ENCODE data around the gene NKX1-1.

Gene NKX1-1

DNA sequence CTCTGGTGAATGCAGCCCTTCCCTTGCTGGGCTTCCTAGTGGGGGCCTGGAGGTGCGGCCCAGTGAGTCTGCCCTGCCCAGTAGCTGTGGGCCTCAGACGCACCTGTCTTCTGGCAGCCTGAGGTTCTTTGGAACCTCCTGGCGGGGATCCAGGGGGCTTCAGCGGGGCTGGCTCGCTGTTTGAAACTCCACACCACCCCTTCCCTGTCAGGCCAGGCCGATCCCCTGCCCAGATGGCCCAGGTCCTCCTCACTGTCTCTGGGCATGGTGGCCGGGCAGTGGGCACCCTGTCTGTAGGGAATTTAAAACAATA lies 10.7 kb upstream of the NKX1-1 start:
- no peak for DNase-seq (ENCODE audit: low spot score)

DNA sequence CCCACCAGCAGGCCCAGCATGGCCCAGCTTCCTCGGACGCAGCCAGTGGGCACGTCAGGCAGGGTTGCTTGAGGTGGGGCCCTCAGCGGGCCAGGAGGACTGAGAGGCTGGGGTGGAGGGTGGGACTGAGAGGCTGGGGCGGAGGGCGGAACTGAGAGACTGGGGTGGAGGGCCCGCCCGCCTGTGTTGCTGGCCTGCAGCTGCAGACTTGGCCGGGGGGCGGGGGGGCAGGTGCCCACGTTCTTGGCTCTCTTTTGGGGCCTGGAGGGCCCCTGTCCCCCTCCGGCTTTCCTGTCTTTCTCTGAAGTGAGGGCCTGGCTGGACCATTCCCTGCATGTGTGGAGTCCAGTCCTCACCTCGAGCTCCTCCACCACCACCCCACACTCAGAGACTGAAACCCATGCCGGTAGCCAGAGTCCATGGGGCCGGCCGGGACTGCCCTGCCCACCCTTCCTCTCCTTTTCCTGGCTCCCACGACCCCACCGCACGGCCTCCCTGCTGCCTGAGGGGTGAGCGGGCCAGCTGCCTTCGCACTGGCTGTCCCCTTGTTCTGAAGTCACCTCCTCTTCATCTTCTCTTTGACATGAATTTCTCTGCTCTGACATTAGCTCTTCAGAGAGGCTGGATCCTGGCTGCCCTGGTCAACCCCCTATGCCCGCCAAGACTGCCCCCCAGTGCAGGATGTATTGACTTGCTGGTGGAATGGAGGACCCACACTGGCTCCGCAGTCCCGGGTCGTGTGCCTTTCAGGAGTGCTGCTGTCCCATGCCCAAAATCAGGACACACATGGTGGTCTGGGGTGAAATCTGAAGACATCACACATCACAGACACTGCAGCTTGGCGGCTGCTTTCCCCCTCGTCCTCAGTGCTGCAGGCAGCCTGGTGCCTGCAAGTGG lies 10.1 kb upstream of the NKX1-1 start:
- no peak for DNase-seq (ENCODE audit: low spot score)

DNA sequence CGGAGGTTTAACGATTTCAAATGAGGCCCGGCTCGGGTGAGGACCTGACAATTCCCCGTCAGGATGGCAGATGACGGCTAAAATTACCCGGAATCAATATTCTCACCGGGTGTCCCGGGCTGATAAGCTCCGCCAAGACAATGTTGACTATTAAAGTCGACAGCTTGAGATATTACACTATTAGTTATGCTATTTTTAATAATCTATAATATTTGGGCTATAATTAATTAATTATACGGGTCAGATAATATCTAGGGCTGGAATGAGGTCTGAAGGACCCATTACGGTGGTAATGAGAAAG lies 9.4 kb upstream of the NKX1-1 start:
- no peak for DNase-seq (ENCODE audit: low spot score)

DNA sequence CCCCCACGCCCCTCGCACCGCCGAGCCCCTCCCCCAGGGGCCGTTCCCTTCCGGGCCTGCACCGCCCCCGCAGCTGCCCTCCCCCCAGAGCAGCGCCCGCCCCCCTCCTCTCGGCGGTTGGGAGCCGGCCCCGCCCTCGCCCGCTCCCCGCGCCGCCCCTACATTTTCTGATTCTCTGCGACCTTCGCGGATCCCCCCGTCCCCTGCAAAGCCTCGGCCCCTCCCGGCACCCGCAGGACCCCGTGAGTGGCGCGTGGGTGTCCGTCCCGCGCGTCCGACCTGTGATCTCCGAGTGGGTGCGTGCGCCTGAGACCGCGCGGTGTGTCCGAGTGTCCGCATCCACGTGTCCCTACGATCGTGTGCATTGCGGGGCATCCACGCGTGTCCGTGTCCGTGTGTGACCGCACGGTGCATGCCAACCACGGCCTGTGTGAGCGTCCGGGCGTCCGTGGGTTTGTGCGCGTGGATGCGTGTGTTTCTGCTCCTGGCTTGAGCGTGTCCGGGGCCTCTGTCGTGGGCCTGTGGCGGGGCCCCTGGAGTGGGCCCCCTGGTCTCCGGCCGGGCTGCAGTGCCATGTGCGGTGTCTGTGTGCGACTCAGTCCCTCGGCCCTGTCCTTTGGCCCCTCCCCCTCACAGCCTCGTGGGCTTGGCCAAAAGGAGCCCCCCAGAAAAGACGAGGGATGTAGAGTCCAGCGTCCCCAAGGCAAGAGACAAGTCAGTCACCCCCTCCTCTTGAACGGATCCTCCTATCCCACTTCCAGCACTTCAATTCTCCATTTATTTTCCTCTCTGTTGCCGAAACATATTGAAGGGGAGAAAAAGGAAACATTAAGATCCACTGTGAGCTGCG lies 8.8 kb upstream of the NKX1-1 start:
- DNase-seq (ENCODE audit: low spot score): no peak

DNA sequence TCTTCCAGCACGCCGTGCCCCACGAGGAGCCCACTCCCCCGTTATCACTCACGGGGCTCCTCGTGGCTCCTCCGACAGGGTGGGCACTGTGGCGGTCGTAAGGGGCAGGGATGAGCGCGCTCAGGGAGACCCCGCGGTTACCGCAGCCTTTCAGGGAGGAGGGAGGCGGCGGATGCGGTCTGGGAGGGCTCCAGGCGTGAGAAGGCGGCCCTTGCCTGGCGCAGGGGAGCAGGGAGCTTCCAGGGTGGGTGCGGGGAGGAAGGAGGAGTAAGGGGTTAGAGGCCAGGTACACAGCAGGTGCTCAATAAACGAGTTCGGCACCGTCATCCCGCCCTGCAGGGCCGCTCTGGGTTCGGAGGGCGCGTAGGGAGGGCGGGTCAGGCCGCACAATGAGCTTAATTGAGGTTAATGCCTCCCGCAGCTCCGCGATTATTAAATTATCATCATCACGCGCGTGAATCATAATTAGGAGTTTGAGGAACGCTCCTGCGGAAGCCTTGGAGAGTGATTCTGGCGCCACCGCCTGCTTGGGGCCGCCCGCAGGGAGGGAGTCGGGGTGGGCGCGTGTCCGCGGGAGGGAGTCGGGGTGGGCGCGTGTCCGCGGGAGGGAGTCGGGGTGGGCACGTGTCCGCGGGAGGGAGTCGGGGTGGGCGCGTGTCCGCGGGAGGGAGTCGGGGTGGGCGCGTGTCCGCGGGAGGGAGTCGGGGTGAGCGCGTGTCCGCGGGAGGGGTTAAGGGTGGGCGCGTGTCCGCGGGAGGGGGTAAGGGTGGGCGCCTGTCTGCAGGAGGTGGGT lies 7.6 kb upstream of the NKX1-1 start:
- no peak for DNase-seq (ENCODE audit: low spot score)

DNA sequence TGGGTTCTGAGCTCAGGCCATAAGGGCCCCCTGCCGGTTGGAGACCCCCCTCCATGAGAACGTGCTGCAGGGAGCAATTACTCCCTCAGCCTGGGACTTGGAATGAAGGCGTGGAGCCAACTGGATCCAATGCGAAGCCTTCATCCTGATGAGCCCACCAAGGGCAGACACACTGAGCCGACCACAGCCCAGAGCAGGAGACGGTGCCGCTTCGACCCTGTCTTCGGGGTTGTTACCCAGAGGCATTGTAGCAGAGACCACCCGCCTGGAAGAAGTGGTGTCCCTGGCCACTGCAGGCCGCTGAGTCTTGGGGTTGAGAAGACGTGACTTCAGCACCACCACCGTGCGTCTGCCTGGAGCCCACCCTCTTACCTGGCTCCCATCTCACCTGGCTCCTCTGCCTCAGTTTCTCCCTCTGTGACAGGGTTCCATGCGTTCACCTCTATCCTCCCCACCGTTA lies 7.0 kb upstream of the NKX1-1 start:
- DNase-seq (ENCODE audit: low spot score): no peak

DNA sequence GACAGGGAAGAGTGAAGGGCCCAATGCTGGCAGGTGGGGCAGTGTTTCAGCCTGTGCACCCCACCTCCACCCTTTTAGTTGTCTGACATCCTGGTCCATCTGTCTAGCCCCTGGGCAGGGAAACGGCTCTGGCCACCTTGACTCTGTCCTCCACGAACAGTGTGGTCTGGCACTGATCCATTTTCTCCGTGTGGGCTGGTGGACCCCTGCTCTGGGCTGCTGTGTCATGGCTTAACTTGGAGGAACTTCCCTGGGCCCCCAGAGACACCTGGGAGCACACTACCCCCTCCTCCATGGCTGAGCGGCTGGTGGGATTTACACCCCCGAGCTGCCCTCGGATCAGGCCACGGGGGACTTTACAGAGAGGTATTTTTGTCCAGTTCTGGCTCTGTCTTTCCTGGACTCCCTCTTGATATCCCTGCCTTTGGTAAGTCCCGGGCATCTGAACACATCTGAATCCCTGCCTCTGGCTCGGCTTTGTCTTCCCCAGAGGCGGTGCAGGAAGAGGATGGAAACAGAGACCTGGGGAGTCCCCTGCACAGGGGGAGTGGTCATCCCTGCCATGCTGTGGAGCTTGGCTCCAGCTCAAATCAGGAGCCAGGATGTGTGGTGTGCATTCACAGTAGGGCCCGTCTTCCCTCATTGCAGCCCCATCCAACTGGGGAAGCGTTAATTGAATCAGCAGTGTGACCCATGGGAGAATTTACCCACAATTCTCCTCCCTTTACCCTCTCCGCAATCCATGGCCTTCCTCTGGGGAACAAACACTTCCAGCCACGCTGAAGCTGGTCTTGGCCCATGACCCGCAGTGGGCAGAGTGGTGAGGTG lies 6.3 kb upstream of the NKX1-1 start:
- DNase-seq (ENCODE audit: low spot score): no peak

DNA sequence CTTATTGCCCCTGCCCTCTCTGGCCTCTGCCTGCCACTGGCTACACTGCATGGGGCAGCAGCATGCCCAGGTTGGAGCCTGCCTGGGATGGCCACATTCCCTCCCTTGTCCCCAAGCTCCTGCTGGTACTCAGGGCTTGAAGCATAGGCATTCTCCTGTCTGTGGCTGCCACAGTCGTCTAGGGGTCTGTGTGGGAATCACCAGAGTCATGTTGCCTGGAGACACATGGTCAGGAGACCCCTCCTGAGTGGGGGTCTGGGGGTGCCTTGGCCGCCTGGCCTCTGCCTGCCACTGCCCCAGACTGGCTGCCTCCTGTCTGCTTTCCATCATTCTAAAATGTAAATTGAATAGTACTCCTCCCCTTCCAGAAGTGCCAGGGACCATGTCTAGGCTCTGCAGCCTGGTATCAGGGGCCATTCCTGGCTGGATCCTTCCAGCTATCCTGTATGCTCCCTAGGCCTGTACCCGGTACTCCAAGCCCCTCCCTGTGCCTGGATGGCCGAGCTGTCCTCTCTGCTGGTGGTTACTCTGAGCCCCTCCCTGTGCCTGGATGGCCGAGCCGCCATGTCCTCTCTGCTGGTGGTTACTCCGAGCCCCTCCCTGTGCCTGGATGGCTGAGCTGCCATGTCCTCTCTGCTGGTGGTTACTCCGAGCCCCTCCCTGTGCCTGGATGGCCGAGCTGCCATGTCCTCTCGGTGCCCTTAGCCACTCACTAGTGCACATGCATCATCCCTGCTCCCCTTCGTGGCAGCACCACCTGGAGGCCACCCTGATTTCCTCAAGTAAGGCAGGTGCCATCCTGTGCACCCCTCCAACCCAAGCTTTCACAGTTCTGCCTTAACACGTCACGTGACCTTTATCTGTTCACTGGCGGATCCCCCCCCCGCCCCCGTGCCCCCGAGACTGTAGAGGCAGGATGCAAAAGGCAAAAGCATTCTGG lies 5.5 kb upstream of the NKX1-1 start:
- no peak for DNase-seq (ENCODE audit: low spot score)

DNA sequence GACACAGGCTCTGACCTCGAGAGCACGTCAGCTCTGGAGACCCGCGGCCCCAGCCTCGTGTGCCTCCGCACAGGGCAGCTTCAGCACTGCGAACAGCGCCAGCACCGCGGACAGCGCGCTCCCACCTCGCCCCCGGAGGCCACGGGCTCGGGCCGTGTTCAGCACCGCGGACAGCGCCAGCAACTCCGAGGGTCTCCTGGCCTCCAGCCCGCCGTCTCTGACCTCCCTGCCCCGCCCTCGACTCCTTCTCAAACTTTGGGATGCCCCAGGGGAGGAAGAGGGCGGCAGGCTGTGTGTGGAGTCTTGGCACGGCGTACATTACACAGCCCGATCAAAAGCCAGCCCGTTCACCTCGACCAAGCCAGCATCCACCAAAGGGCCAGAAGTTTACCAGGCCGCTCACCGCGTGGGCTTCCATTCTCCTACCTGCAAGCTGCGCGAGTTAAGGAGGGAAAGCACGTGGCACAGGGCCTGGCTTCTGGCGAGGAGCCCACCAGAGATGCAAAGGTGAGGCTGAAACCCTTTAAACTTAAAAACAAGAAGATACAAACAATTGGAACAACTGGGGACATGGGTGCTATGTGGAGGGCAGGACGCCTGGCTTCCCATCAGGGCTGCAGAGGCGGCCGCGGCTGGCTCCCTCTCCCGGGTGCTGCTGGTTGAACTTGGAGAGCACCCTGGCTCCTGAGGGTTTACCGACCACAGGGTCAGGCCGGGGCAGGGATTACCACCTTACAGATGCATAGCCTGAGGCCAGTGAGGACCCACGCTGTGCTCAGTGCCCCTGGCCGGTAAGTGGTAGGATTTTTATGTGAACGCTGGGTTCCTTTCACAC lies 4.5 kb upstream of the NKX1-1 start:
- DNase-seq (ENCODE audit: low spot score): peak; percentile 84

DNA sequence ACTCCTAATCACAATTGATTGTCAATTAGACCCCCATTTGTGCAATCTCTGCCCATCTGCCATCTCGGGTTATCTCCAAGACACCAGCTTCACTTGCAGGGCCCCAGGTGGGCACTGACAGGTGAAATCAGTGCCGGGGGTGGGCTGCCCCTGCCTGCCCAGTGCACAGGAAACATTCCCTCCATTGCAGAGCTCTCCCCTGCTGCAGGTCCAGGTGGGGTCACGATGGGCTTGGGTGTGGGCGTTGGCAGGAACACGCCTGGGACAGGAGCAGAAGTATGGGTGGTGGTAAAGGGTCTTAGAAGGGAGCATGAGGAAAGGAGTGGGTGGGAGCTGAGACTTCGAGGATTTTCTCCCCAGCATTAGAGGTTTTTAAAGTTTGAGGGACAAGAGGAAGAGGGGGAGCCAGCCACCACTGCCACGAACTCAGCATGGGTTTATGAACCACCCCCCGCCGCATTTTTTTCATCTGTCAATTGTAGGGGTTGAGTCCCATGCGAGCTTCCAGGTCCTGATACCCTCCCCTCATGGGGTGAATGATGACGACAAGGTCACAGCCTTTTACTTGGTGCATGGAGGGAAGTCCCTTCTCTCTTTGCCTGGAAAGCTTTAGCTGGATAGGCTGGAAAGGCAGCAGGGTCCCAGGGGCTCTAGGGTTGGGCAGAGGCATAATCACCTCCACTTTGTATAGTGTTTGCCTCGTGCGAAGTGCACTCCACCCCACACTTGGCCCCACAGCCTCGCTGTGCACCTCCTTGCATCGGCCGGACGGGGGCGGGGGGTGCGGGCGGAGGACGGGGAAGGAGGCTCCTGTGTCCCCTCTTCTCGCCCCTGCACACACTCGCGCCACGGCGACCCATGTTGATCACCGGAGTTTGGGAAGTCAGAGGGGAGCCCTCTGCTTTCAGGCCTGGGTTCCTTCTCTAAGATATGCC lies 3.5 kb upstream of the NKX1-1 start:
- DNase-seq (ENCODE audit: low spot score): no peak

DNA sequence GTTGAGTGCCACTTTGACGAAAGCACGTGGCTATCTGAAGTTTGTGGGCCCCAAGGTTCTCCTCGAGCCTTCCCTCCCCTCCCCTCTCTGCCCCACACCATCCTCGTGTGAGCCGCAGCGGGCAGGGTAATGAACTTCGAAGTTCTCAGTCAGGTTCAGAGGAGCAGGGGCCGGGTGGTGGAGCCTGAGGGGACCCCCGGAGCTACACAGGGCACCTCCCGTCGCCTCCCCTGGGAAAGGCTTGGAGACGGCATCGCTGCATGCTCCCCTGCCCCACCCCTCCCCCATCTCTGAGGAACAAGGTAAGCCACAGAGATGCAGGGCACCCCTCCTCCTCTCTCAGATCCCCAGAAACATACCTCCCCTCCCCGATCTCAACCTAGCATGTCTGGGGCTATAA lies 2.8 kb upstream of the NKX1-1 start:
- DNase-seq (ENCODE audit: low spot score): no peak

DNA sequence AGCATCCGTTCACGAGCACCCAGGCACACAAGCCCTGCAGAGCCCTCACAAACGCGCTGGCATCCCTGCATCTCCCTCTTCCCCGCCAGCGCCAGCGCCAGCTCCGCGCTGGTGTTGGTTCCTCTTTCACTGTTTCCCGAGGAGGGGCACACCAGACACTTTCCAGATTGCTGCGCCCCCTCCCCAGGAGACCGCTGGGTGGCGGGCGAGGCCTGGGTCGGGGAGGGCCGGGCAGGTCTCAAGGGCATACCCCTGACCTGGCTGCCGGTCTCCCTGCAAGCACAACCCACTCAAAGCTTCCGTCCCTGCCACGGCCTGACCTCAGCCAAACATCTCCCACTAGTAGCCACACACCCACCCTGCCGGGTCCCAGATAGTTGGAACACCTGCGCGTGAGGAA lies 2.2 kb upstream of the NKX1-1 start:
- no peak for DNase-seq (ENCODE audit: low spot score)

DNA sequence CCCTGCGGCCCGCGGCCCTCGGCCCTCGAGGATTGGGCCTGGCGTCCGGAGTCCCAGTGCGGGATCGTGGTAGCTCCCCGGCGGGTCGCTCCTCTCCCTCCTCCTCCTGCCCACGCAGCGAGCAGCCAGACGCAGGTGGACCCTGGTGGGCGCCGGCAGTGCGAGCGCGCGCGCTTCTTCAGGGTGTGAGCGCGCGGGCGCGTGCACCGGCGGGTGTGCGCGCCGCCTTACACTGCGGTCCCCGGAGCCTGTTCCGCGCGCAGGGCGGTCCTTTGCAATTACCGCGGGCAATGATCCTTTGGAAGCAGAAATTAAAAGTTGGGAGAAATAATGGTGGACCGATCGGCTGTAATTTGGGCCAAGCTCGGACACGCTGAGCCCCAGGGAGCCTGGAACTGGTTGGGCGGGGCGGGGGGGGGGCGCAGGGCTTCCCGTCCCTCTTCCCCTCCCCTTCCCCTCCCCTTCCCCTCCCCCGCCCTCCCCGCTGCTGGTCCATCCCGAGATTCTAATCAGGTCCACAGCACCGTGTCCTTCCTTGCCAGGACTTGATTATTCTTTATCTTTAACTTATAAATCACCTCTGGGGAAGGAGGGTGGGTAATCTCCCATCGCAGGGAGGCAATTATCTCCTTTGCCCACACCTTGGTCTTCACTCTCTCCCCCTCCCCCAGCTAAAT lies 1.6 kb upstream of the NKX1-1 start:
- DNase-seq (ENCODE audit: low spot score): peak; percentile 17

DNA sequence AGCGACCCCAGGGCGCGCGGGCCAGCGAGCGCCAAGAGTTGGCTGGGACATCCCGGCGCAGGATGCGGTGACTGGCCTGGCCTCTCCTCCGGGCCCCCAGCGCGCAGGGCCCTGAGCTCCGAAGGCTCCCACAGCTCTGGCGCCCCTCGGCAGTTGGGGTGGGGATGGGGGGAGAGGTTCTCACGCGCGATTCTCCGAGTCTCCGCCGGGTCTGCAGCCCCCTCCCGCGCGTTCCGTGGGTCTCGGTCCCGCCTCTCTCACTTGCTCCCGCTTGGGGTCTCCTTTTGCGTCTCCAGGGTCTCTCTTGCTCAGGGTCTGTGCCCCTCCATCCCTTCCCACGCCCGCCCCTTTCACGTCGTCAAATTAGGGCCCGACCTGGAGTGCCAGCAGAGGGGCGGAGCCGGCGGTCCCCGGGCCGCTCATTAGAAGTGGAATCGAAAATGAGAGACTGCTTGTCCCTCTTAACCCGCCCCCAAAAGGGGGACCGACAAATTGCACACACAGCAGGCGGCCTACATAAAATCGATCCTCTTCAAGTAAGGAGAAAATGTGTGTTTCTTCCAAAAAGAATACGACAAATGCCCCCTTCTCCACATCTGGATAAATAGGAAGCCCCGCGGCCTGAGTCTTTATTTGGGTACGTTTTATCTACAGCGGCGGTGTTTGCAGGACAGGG lies 877 bp upstream of the NKX1-1 start:
- peak; percentile 12 for DNase-seq (ENCODE audit: low spot score)

DNA sequence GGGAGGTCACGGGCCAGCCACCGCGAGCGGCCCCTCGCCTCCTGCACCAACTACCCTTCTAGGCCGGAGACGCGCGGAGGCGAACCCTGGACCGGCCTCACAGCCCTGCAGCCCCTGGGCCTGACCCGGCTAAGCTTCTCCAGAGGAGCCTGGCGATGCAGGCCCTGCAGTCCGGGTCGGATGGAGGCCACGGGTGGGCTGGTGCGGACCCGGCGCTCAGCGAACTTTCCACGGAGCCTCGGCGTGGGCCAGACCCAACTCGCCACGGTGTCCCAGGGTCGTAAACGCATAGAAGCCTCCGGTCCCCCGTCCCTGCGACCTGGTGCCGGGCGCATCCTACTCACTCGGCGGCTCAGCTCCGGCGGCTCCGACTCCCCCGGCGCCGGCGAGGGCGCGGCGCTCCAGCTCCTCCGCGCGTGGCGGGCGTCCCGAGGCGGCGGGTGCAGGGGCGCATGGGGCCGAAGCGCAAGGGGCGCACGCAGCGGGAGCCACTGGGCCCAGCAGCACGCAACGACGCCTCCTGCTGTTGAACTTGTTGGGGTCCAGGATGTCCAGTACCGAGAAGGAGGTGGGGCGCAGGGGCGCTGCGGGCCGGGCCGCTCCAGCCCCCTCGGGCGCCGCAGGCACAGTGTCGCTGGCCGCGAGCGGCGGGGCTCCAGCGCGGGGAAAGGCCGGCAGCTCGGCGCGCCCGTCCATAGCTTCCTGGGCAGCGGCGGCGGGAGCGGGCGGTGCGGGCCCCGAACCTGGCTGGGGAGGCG lies 427 bp downstream of the NKX1-1 start:
- peak; percentile 25 for DNase-seq (ENCODE audit: low spot score)

DNA sequence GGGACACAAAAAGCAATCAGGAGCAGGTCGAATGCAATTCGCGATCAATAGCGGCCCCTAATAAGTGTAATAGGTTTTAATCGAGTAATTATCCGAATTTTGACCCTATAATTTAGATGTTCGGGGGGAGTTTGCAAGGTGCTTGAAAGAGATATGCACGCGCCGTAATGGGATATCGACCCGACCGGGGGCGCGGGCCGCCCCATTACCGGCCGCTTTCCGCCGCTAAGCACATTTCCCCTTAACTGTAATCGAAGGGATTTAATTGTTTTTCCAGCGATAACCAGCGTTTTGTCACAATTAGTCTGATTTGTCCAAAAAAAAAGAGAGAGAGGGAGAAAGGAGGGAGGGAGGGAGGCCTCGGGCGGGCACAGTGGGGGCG lies 997 bp downstream of the NKX1-1 start:
- DNase-seq (ENCODE audit: low spot score): no peak

Measured in AG20443 (cell line).